GM12878 (cell line): Measurements from ENCODE around the gene MYO6. TPM values are rescaled to one million over a fixed set of nuclear protein-coding genes. Genes with fewer than 3 reads are reported as not detected.

Source experiments
- ATF7 ChIP-seq: fragments of 450-650 bp; IDR thresholded peaks from 2 replicates; pipeline ENCODE4 v1.6.1; 2016; ENCODE audit warnings: low read depth, mild to moderate bottlenecking
- BCL11A ChIP-seq: IDR thresholded peaks from 2 replicates; pipeline ENCODE4 v1.6.1; 2011; ENCODE audit warnings: low read depth, low read length
- BHLHE40 ChIP-seq, 2 experiments: fragments of 450-650 bp in 1 of 2; IDR thresholded peaks; 2 replicates each; pipeline ENCODE4 v1.6.1; 2011 to 2017; ENCODE audit warnings: low read depth in 2 of 2, borderline replicate concordance in 1 of 2, improper control_type of control experiment in 1 of 2, low read length in 1 of 2, mild to moderate bottlenecking in 1 of 2
- CREB1 ChIP-seq: IDR thresholded peaks from 2 replicates; pipeline ENCODE4 v1.6.1; 2012; ENCODE audit warnings: low read depth, mild to moderate bottlenecking, inconsistent platforms
- CREM ChIP-seq: IDR thresholded peaks from 2 replicates; pipeline ENCODE4 v1.6.1; 2014; ENCODE audit warnings: antibody characterized with exemption, low read depth
- DPF2 ChIP-seq: fragments of 450-650 bp; IDR thresholded peaks from 2 replicates; pipeline ENCODE4 v1.6.1; 2017; ENCODE audit warnings: mild to moderate bottlenecking
- ESRRA ChIP-seq: IDR thresholded peaks from 2 replicates; pipeline ENCODE4 v1.6.1; 2012; ENCODE audit warnings: mild to moderate bottlenecking, low read length, improper control_type of control experiment
- ETV6 ChIP-seq, 2 experiments: fragments of 450-650 bp in 1 of 2; IDR thresholded peaks in 1 of 2; conservative IDR thresholded peaks in 1 of 2; 2 replicates each; pipeline ENCODE4 v1.6.1; 2014; ENCODE audit warnings: antibody characterized with exemption in 1 of 2, borderline replicate concordance in 1 of 2, low read depth in 1 of 2, mild to moderate bottlenecking in 1 of 2, moderate library complexity in 1 of 2
- FOXM1 ChIP-seq: IDR thresholded peaks from 2 replicates; pipeline ENCODE4 v1.6.1; 2012; ENCODE audit warnings: low read depth, mild to moderate bottlenecking, inconsistent platforms, low read length, moderate library complexity
- GATAD2B ChIP-seq: fragments of 450-650 bp; conservative IDR thresholded peaks from 2 replicates; pipeline ENCODE4 v1.6.1; 2017; ENCODE audit warnings: low read depth, mild to moderate bottlenecking, moderate library complexity
- HCFC1 ChIP-seq: fragments of 150-350 bp; IDR thresholded peaks from 2 replicates; pipeline ENCODE4 v1.6.1; 2014; ENCODE audit warnings: low read length
- IKZF1 ChIP-seq: fragments of 450-650 bp; conservative IDR thresholded peaks from 2 replicates; pipeline ENCODE4 v1.6.1; 2017; ENCODE audit warnings: antibody characterized with exemption, mild to moderate bottlenecking
- KLF5 ChIP-seq: fragments of 450-650 bp; IDR thresholded peaks from 2 replicates; pipeline ENCODE4 v1.6.1; 2014; ENCODE audit warnings: mild to moderate bottlenecking; ENCODE audit not compliant: partially characterized antibody
- MTA3 ChIP-seq: IDR thresholded peaks from 2 replicates; pipeline ENCODE4 v1.6.1; 2012; ENCODE audit warnings: low read length, inconsistent platforms, borderline replicate concordance
- MXI1 ChIP-seq: fragments of 150-350 bp; IDR thresholded peaks from 2 replicates; pipeline ENCODE4 v1.6.1; 2011; ENCODE audit warnings: low read depth, mild to moderate bottlenecking, inconsistent platforms, low read length, improper control_type of control experiment
- NBN ChIP-seq: fragments of 450-650 bp; IDR thresholded peaks from 2 replicates; pipeline ENCODE4 v1.6.1; 2016
- NKRF ChIP-seq: fragments of 450-650 bp; conservative IDR thresholded peaks from 2 replicates; pipeline ENCODE4 v1.6.1; 2017; ENCODE audit warnings: mild to moderate bottlenecking, moderate library complexity
- NR2F1 ChIP-seq: fragments of 450-650 bp; conservative IDR thresholded peaks from 2 replicates; pipeline ENCODE4 v1.6.1; 2017; ENCODE audit warnings: mild to moderate bottlenecking
- NRF1 ChIP-seq: conservative IDR thresholded peaks from 2 replicates; pipeline ENCODE4 v1.6.1; 2011; ENCODE audit warnings: mild to moderate bottlenecking, low read depth, low read length, improper control_type of control experiment
- POLR2AphosphoS2 ChIP-seq: IDR thresholded peaks from 2 replicates; pipeline ENCODE4 v1.6.1; 2011; ENCODE audit warnings: low read depth, mild to moderate bottlenecking, low read length, improper control_type of control experiment, moderate library complexity
- POLR2AphosphoS5 ChIP-seq: IDR thresholded peaks from 2 replicates; pipeline ENCODE4 v1.6.1; 2011; ENCODE audit warnings: mild to moderate bottlenecking, low read length, inconsistent platforms
- RB1 ChIP-seq: fragments of 450-650 bp; formaldehyde crosslinking; IDR thresholded peaks from 2 replicates; pipeline ENCODE4 v1.6.1; 2017; ENCODE audit warnings: mild to moderate bottlenecking, borderline replicate concordance
- SRF ChIP-seq, 2 experiments: IDR thresholded peaks; 2 replicates each; pipeline ENCODE4 v1.6.1; 2011; ENCODE audit warnings: low read depth in 2 of 2, low read length in 2 of 2, mild to moderate bottlenecking in 1 of 2, moderate library complexity in 1 of 2
- ZBTB4 ChIP-seq: fragments of 450-650 bp; formaldehyde crosslinking; IDR thresholded peaks from 2 replicates; pipeline ENCODE4 v1.4.0; 2022; ENCODE audit warnings: mild to moderate bottlenecking, moderate library complexity
- ZNF24 ChIP-seq: fragments of 450-650 bp; IDR thresholded peaks from 2 replicates; pipeline ENCODE4 v1.6.1; 2017; ENCODE audit warnings: antibody characterized with exemption, mild to moderate bottlenecking
- ZNF274 ChIP-seq: IDR thresholded peaks from one replicate; pipeline ENCODE4 v1.8.0; 2011; ENCODE audit not compliant: insufficient read length, insufficient read depth
- polyA plus RNA-seq, 11 experiments: library from polyadenylated mRNA; depleted of rRNA in 4 of 11; unstranded in 6 of 11; stranded (reverse) in 5 of 11; fragments of >200 nt; fragmentation: Nextera tagmentation in 4 of 11; fragmentation: Illumina TruSeq in 1 of 11; extraction: Ambion mirVana in 4 of 11; extraction: Trizol in 1 of 11; gene quantifications; 1 replicate in 1 of 11; 2 replicates in 10 of 11; pipeline versions ENCODE4 v1.2.1 to v1.2.3, GENCODE V29; 2011 to 2016; ENCODE audit warnings: inconsistent platforms in 2 of 11, missing spikeins in 2 of 11, low read depth in 1 of 11
- total RNA-seq, 4 experiments: library from RNA; depleted of rRNA in 3 of 4; stranded (reverse); fragments of >200 nt in 3 of 4; fragmentation: Illumina TruSeq in 1 of 4; extraction: Trizol in 1 of 4; gene quantifications; 2 replicates each; pipeline versions ENCODE4 v1.2.1 to v1.2.3, GENCODE V29; 2013 to 2021

The MYO6 gene
- total and polyA plus RNA-seq, 10 of the 15 experiments (the other 5 are each of a cell fraction or from before 2014, with no cell fraction given), result 7.9 to 30.4 (median 16.8) TPM

- TF ChIP-seq POLR2AphosphoS2, result no peak
- TF ChIP-seq CREB1, result peak; percentile 64; the same call in 1 of the 2 replicates
- peak; percentile 67; the same call in 1 of the 2 replicates for TF ChIP-seq POLR2AphosphoS5
- peak; percentile 53; the same call in 1 of the 2 replicates for TF ChIP-seq NR2F1
- peak in 1 of 2 experiments; percentile 71; a peak in 2 of 4 replicates for TF ChIP-seq BHLHE40 (IDR thresholded peaks at IDR 0.05; ENCODE audit: borderline replicate concordance in 1 of 2, low read depth in 2 of 2, low read length in 1 of 2)
- peak; percentile 69 for TF ChIP-seq NKRF
- 0 out of 2 replicates have a peak, but pooled peaks have one; percentile 12 for TF ChIP-seq ZNF24
- no peak for TF ChIP-seq ATF7
- TF ChIP-seq SRF (IDR thresholded peaks at IDR 0.05; ENCODE audit: low read depth in 2 of 2, low read length in 2 of 2), result no peak
- no peak for TF ChIP-seq FOXM1
- no peak for TF ChIP-seq KLF5
- TF ChIP-seq ZBTB4, result no peak
- TF ChIP-seq MXI1, result no peak; the same call in 1 of the 2 replicates
- no peak for TF ChIP-seq ESRRA
- TF ChIP-seq MTA3, result no peak
- TF ChIP-seq GATAD2B, result peak; percentile 82
- TF ChIP-seq NRF1, result no peak
- no peak; the same call in none of the 2 replicates for TF ChIP-seq CREM
- TF ChIP-seq IKZF1, result peak; percentile 88
- TF ChIP-seq ETV6 (conservative IDR thresholded peaks at IDR 0.05 in 1 of 2, IDR thresholded peaks at IDR 0.05 in 1 of 2; ENCODE audit: borderline replicate concordance in 1 of 2, low read depth in 1 of 2), result no peak
- no peak for TF ChIP-seq BCL11A
- TF ChIP-seq ZNF274, result no peak
- no peak for TF ChIP-seq NBN
- peak; percentile 63; the same call in 1 of the 2 replicates for TF ChIP-seq DPF2
- TF ChIP-seq RB1, result peak; percentile 81; the same call in 1 of the 2 replicates
- no peak for TF ChIP-seq HCFC1
Observed at GRCh38 chr6:75748743-75749538, at the start of gene MYO6 (continued).
